GM18858 (cell line): ENCODE measurements around the gene PLCXD1.
"Not testable (repeated sequence)": the region's sequence is repeated elsewhere in the genome, so short reads cannot be mapped to it uniquely, and the experiment has no call there.

Source experiments
- ATAC-seq: cut with Tn5 transposase; IDR thresholded peaks from one replicate; pipeline ENCODE4 v1.9.1; 2021; ENCODE audit not compliant: unreplicated experiment

Gene PLCXD1, protein sequence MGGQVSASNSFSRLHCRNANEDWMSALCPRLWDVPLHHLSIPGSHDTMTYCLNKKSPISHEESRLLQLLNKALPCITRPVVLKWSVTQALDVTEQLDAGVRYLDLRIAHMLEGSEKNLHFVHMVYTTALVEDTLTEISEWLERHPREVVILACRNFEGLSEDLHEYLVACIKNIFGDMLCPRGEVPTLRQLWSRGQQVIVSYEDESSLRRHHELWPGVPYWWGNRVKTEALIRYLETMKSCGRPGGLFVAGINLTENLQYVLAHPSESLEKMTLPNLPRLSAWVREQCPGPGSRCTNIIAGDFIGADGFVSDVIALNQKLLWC

DNA sequence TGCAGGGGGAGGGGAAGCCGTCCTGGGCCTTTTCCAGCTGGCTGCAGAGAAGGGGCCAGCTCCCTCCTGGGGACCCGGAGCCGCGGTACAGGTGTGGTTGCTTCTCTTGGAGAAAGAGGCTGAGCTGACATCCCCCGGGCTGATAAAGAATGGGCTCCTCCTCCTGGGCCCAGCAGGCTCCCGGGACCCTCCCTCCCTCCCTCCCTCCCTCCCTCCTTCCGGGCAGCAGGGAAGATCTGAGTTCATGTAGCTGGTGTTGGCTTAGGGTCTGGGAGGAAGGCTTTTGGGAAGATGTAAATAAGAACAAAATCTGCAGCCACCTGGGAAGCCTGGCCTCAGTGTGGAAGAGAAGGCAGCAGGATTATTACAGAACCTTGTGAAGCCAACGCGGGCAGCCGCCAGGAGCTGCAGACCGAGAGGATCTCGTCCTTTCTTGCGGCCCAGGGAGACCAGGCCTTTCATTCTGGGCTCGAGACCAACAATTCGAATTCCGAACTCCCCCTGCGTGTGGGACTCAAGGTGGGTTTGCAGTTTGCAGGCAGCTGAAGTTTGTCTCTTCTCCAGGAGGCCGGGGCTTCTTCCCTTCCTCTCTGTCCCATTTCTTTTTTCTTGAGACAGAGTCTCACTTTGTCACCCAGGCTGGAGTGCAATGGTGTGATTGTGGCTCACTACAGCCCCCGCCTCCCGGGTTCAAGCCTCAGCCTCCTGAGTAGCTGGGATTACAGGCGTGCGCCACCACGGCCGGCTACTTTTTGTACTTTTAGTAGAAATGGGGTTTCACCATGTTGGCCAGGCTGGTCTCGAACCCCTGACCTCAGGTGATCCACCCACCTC, at the start of gene PLCXD1:
TSS of gene PLCXD1 (plus strand) at position 216 of the 834 bp plus-strand sequence. CDS start 2,807 bp downstream, outside the sequence.
- ATAC-seq, result no peak

DNA sequence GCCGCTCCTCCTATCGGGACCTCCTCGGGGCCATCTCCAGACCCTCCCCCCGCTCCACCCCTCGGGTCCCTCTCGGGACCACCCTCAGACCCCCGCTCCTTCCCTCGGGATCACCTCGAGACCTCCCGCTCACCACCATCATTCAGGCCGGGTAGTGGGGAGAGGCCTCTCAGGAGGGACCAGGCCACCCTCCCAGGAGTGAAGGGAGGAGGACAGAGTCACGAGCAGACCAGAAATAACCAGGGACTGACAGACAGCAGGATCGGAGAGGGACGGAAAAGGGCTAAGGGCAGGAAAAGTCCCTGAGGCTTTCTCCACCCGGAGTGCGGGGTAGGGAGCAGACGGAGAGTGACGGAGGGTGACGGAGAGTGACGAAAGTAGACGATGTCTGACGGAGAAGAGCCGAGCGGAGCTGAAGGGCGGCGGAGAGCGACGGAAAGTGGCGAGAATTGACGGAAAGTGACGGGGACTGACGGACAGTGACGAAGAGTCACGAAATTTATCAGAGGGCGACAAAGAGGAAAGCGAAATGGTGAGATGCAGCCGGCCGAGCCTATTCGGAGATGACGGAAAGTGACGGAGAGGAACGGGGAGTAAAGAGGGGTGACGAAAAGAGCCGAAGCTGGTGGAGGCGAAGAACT, 49.4 kb upstream of the PLCXD1 start:
- peak; percentile 63 for ATAC-seq

DNA sequence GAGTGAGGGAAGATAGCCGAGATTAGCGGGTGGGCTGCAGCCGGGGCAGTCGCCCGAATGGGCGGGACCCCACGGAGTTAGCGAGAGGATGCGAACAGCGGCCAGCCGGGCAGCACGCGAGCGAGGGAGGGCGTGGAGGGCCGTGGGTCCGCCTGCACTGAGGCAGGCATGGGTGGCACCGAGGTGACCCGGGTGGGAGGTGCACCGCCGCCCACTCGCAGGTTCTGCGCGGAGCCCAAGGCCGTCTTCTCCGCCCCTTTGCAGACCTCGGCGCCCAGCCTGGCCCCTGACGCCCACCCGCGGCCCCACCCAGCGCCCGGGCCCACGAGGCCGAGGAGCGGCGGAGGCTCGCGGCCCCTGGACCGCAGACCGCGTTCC, 48.9 kb upstream of the PLCXD1 start:
- not testable (repeated sequence) for ATAC-seq

GRCh38 chrX:236201-236600, 45.0 kb upstream of the PLCXD1 start:
- ATAC-seq, result not testable (repeated sequence)

GRCh38 chrX:250965-251364, 30.2 kb upstream of the PLCXD1 start:
- no peak for ATAC-seq

GRCh38 chrX:251396-252243, 29.6 kb upstream of the PLCXD1 start:
- ATAC-seq, result not testable (repeated sequence)

GRCh38 chrX:252244-252956, 28.8 kb upstream of the PLCXD1 start:
- ATAC-seq, result no peak

DNA sequence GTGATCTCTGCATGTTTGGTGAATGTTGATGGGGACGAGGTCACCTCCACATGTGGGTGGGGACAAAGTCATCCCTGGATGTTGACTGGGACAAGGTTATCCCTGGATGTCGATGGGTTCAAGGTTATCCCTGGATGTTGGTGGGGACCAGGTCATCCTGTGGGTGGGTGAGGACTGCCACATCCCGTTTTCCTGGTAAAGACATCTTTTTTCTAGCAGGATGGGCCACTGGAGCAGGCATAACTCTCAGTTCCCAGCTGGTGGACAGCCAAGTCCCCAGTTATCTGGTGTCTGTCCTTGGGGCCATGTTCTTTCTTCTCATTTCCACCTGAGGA, 28.3 kb upstream of the PLCXD1 start:
- ATAC-seq, result no peak

DNA sequence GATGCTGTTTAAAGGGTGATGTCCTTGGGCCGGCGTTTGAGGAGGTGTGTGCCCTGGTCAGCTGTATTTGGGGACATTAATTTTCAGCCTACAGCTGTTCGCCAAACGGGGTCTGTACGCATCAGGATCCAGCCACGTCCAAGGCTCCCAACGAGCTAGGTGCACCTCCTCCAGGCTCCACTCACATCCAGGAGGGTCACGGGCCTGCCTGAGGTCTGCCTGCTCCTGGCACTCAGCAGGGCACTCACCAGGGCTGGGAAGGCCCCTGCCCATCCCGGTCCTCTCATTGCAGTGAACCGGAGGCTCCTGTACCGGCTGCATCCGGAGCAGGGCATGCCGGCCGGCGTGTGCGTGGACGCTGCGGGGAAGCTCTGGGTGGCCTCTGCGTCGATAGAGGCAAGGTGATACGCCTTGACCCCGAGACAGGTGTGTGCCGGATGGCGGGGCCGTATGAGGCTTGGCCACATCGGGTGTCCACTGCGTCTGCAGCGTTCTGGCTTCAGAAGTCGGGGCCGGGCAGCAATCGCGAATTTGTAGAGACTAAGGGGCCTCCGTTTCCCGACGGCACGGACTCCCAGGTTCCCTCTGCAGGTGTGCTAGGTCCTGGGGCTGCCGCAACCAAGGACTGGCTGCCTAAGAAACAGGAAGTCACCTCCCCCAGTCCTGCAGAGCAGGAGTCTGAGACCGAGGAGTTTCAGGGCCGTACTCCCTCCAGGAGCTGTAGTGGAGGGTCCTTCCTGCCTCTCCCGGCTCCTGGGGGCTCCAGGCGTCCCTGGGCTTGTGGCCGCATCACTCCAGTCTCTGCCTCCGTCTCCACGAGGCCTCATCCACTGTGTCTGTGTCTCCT, 27.5 kb upstream of the PLCXD1 start:
- no peak for ATAC-seq

DNA sequence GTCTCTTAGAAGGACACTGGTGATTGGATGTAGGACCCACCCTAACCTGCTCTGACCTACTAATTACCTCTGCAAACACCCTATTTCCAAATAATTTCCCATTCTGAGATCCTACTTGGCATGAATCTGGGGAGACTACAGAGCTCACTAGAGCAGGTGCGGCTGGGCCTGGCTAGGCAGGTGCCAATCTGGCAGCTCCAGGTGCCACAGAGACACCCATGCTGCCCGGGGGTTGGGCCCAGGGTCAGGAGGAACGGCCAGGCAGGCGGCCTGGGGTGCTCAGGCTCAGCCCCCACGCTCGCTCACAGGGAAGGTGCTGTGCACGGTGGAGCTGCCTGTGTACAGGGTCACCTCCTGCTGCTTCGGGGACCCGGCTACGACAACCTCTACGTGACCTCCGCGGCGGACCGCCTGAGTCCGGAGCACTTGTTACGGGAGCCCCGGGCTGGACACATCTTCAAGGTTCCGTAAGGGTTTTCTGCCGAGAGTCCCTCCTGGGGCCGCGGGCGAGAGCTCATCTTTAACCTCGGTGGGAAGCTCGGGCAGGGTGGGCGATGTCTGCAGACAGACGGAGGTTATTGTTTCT, 26.5 kb upstream of the PLCXD1 start:
- ATAC-seq, result no peak

- no peak for ATAC-seq
Measured at GRCh38 chrX:255923-256331, 25.3 kb upstream of the PLCXD1 start.

DNA sequence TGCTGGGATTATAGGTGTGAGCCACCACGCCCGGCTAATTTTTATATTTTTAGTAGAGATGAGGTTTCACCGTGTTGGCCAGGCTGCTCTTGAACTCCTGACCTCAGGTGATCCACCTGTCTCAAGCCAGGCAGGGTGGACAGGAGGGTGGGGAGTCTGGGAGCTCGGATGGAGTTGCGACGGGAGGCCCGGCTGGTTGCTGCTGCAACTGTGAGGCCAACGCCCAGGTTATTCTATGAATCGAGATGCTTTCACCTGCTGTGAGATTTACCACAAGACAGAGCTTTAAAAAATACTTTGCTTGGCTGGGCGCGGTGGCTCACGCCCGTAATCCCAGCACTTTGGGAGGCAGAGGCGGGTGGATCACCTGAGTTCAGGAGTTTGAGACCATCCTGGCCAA, 24.1 kb upstream of the PLCXD1 start:
- ATAC-seq, result not testable (repeated sequence)

GRCh38 chrX:257681-258289, 23.4 kb upstream of the PLCXD1 start:
- ATAC-seq, result no peak

- no peak for ATAC-seq
Measured at GRCh38 chrX:258291-259040, 22.7 kb upstream of the PLCXD1 start.

GRCh38 chrX:259692-260355, 21.4 kb upstream of the PLCXD1 start:
- no peak for ATAC-seq

- no peak for ATAC-seq
Measured at GRCh38 chrX:261167-261918, 19.8 kb upstream of the PLCXD1 start.

DNA sequence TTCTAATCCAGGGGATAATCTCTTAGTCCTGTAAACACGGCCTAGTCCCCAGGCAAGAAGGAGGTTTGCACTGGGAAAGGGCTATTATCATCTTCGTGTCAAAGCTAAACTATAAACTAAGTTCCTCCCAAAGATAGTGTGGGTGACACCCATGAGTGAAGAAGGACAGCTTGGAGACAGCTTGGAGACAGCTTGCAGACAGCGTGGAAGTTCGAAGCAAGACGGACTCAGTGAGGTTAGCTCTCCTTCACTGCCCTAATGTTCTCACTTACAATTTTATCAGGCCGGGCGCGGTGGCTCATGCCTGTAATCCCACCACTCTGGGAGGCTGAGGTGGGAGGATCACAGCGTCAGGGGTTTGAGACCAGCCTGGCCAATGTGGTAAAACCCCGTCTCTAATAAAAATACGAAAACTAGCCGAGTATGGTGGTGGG, 19.2 kb upstream of the PLCXD1 start:
- ATAC-seq, result no peak
